Transverse colon (tissue), 4 donors: Measurements from ENCODE around the gene ZHX3. TPM values are rescaled to one million over a fixed set of nuclear protein-coding genes. Genes with fewer than 3 reads are reported as not detected.

Source experiments
- DNase-seq: peaks from one replicate; pipeline ENCODE4 v3.0.0-alpha.2; 2019
- H3K27ac ChIP-seq, 4 donors: fragments of 200-600 bp; sonication (generic); 2 replicates each; pipeline ENCODE4 v1.5.1; 2016 to 2018; ENCODE audit warnings: inconsistent platforms in 4 of 4
- H3K27me3 ChIP-seq: fragments of 200-600 bp; sonication (generic); 2 replicates; pipeline ENCODE4 v1.5.1; 2017; ENCODE audit warnings: inconsistent platforms
- H3K36me3 ChIP-seq, 4 donors: fragments of 200-600 bp; sonication (generic); 2 replicates each; pipeline ENCODE4 v1.5.1; 2017 to 2019; ENCODE audit warnings: inconsistent platforms in 4 of 4
- H3K4me1 ChIP-seq, 4 donors: fragments of 200-600 bp; sonication (generic); 2 replicates each; pipeline ENCODE4 v1.5.1; 2017 to 2020; ENCODE audit warnings: inconsistent platforms in 4 of 4
- H3K4me3 ChIP-seq, 4 donors: fragments of 200-600 bp; sonication (generic); 1 replicate in 1 of 4; 2 replicates in 3 of 4; pipeline versions ENCODE4 v1.5.1 to v1.6.1; 2017 to 2019; ENCODE audit warnings: inconsistent platforms in 4 of 4
- H3K9me3 ChIP-seq, 2 donors: fragments of 200-600 bp; sonication (generic); 2 replicates each; pipeline ENCODE4 v1.5.1; 2017 to 2019; ENCODE audit warnings: inconsistent platforms in 2 of 2
- CTCF ChIP-seq, 5 experiments: fragments of 200-600 bp in 3 of 5; fragments of 450-650 bp in 2 of 5; sonication (generic) in 3 of 5; IDR thresholded peaks; 1 replicate in 2 of 5; 2 replicates in 3 of 5; pipeline ENCODE4 v1.5.1; 2016 to 2017; ENCODE audit warnings: antibody characterized with exemption in 5 of 5, inconsistent platforms in 3 of 5, mild to moderate bottlenecking in 2 of 5, moderate library complexity in 1 of 5
- EP300 ChIP-seq: sonication (generic); formaldehyde crosslinking; IDR thresholded peaks from one replicate; pipeline ENCODE4 v1.6.1; 2017; ENCODE audit warnings: antibody characterized with exemption, low read depth
- POLR2A ChIP-seq: fragments of 450-650 bp; IDR thresholded peaks from one replicate; pipeline ENCODE4 v1.6.1; 2016; ENCODE audit warnings: antibody characterized with exemption, mild to moderate bottlenecking, moderate library complexity
- POLR2AphosphoS5 ChIP-seq, 3 donors: sonication (generic); formaldehyde crosslinking; IDR thresholded peaks; one replicate each; pipeline ENCODE4 v1.6.1; 2016; ENCODE audit warnings: antibody characterized with exemption in 3 of 3
- WGBS, 2 donors: methylation state at CpG; one replicate each; pipeline ENCODE4 v1.1.5; 2018; ENCODE audit warnings: low coverage in 1 of 2; 5-methylcytosine and 5-hydroxymethylcytosine counted together
- in situ Hi-C, 4 donors: fragments of 200-750 bp; cut with MboI; loops; one replicate each; pipeline versions ENCODE4 v1.15.0 to v1.15.1; 2017; ENCODE audit warnings: low sequenced_read_pairs in 3 of 4, low pct_ligation_motif_present in 1 of 4, low pct_unique_long_range_greater_than_20kb in 1 of 4
- intact Hi-C: fragments of 100-400 bp; cut with DNase I; formaldehyde crosslinking; loops from one replicate; pipeline ENCODE4 v1.15.1; 2023; ENCODE audit warnings: low total_unique reads
- total RNA-seq, 4 donors: library from RNA; depleted of rRNA; stranded (reverse); fragments of >200 nt; gene quantifications; one replicate each; pipeline ENCODE4 v1.1.0, GENCODE V29; 2016

The ZHX3 gene
- total RNA-seq, 4 donors from 2014 or later, result 22.7 to 34.8 (median 26.4) TPM

GRCh38 chr20:41352106-41352505, 34.6 kb upstream of the ZHX3 start:
- Histone ChIP-seq H3K27me3 (no peaks in the 10 kb centered on the region), H3K36me3 (peaks cover 0 to 7% (median 6%) of the 10 kb centered on the region in 4 donors), H3K4me1 (no peaks in the 10 kb centered on the region), H3K4me3 (no peak overlapping the region), H3K9me3 (no peaks in the 10 kb centered on the region), H3K27ac (no peak overlapping the region)
- TF ChIP-seq EP300 (no peak), POLR2A (no peak), POLR2AphosphoS5 (IDR thresholded peaks at IDR 0.05) (no peak), CTCF (IDR thresholded peaks at IDR 0.05) (no peak)
- DNase-seq, result no peak
- intact Hi-C loops, result no loop called here
- WGBS, 2 donors, result 81% methylated on average over 4 of the region's 4 CpGs; no CpG with 5 or more reads in 1 of the 2 donors
- in situ Hi-C loops, result no loop called here

GRCh38 chr20:41350408-41350962, 33.0 kb upstream of the ZHX3 start:
- H3K4me3 ChIP-seq, result no peak overlapping the region
- H3K27me3 ChIP-seq, result no peaks in the 10 kb centered on the region
- intact Hi-C loops (no loop called here), in situ Hi-C loops (no loop called here)
- H3K9me3 ChIP-seq, result no peaks in the 10 kb centered on the region
- no peak for DNase-seq
- H3K36me3 ChIP-seq, result peaks cover 0 to 7% (median 6%) of the 10 kb centered on the region in 4 donors
- TF ChIP-seq POLR2A (no peak), CTCF (IDR thresholded peaks at IDR 0.05) (no peak), EP300 (no peak), POLR2AphosphoS5 (IDR thresholded peaks at IDR 0.05) (no peak)
- H3K4me1 ChIP-seq, result no peaks in the 10 kb centered on the region
- H3K27ac ChIP-seq, result no peak overlapping the region
- 64 to 81% methylated on average over 5 to 7 of the region's 7 CpGs for WGBS, 2 donors

- Histone ChIP-seq H3K4me1 (no peaks in the 10 kb centered on the region), H3K27ac (no peak overlapping the region), H3K27me3 (no peaks in the 10 kb centered on the region), H3K36me3 (peaks cover 0 to 7% (median 6%) of the 10 kb centered on the region in 4 donors), H3K9me3 (no peaks in the 10 kb centered on the region), H3K4me3 (no peak overlapping the region)
- WGBS, 2 donors, result 76% methylated on average over 6 of the region's 7 CpGs; no CpG with 5 or more reads in 1 of the 2 donors
- DNase-seq, result no peak
- intact Hi-C loops, result loop anchor here (5.0 kb wide), 1 partner anchor 72 kb away; no protein-coding TSS in a partner anchor
- no peak for TF ChIP-seq POLR2A
- no peak for TF ChIP-seq POLR2AphosphoS5 (IDR thresholded peaks at IDR 0.05)
- no peak for TF ChIP-seq CTCF (IDR thresholded peaks at IDR 0.05)
- TF ChIP-seq EP300, result no peak
- in situ Hi-C loops, result loop anchor here in 2 of 4 donors (25.0 kb wide), 2 partner anchors 363 to 388 kb away; no protein-coding TSS in a partner anchor
Observed at GRCh38 chr20:41349943-41350342, 32.4 kb upstream of the ZHX3 start.

GRCh38 chr20:41349266-41349665, 31.7 kb upstream of the ZHX3 start:
- Histone ChIP-seq H3K36me3 (peaks cover 0 to 7% (median 6%) of the 10 kb centered on the region in 4 donors), H3K9me3 (no peaks in the 10 kb centered on the region), H3K4me1 (no peaks in the 10 kb centered on the region), H3K27me3 (no peaks in the 10 kb centered on the region), H3K4me3 (no peak overlapping the region), H3K27ac (no peak overlapping the region)
- 69 to 73% methylated on average over 2 of the region's 2 CpGs for WGBS, 2 donors
- DNase-seq, result no peak
- in situ Hi-C loops, result loop anchor here in 2 of 4 donors (25.0 kb wide), 2 partner anchors 362 to 387 kb away; no protein-coding TSS in a partner anchor
- intact Hi-C loops, result loop anchor here (5.0 kb wide), 1 partner anchor 73 kb away; no protein-coding TSS in a partner anchor
- TF ChIP-seq CTCF (IDR thresholded peaks at IDR 0.05) (no peak), EP300 (no peak), POLR2AphosphoS5 (IDR thresholded peaks at IDR 0.05) (no peak), POLR2A (no peak)
